GM18907 (cell line): ENCODE data around the gene FREY1.
A peak's percentile ranks its signal among the peaks of the same experiment; 100 is the strongest.

Source experiments
- ATAC-seq: cut with Tn5 transposase; IDR thresholded peaks from one replicate; pipeline ENCODE4 v1.9.1; 2021; ENCODE audit warnings: mild to moderate bottlenecking, moderate library complexity; ENCODE audit not compliant: unreplicated experiment

Gene FREY1

GRCh38 chr11:45929486-45930030, 22.5 kb upstream of the FREY1 start:
- ATAC-seq: no peak

- no peak for ATAC-seq
Measured at GRCh38 chr11:45928535-45929215, 21.6 kb upstream of the FREY1 start.

DNA sequence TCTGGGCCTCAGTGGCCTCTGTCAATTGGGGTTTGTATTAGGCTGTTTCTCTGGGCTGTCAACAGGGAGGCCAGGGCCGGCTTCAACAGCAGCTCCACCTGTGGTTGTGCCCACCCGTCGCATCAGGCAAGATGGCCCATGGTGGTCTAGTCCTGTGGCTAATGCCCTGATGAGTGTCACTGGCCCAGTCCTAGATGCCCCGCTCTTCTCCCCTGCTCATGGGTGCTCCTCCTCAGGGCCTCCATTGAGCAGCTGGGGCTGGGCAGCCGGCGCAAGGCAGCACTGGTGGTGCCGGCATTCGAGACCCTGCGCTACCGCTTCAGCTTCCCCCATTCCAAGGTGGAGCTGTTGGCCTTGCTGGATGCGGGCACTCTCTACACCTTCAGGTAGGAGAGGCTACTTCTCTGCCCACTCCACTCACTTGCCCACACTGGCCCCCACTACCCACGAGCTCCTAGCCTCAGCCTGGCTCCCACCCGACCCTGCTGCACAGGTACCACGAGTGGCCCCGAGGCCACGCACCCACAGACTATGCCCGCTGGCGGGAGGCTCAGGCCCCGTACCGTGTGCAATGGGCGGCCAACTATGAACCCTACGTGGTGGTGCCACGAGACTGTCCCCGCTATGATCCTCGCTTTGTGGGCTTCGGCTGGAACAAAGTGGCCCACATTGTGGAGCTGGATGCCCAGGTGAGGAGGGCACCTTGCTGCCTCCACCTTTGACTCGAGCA, 20.8 kb upstream of the FREY1 start:
- ATAC-seq: no peak

DNA sequence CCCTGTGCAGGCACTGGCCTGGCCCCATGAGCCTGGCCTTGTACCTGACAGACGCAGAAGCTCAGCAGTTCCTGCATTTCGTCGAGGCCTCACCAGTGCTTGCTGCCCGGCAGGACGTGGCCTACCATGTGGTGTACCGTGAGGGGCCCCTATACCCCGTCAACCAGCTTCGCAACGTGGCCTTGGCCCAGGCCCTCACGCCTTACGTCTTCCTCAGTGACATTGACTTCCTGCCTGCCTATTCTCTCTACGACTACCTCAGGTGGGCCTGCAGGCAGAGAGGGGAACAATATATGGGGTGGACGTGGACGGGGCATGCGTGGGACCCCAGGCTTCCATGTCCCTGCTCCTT, 20.2 kb upstream of the FREY1 start:
- no peak for ATAC-seq

DNA sequence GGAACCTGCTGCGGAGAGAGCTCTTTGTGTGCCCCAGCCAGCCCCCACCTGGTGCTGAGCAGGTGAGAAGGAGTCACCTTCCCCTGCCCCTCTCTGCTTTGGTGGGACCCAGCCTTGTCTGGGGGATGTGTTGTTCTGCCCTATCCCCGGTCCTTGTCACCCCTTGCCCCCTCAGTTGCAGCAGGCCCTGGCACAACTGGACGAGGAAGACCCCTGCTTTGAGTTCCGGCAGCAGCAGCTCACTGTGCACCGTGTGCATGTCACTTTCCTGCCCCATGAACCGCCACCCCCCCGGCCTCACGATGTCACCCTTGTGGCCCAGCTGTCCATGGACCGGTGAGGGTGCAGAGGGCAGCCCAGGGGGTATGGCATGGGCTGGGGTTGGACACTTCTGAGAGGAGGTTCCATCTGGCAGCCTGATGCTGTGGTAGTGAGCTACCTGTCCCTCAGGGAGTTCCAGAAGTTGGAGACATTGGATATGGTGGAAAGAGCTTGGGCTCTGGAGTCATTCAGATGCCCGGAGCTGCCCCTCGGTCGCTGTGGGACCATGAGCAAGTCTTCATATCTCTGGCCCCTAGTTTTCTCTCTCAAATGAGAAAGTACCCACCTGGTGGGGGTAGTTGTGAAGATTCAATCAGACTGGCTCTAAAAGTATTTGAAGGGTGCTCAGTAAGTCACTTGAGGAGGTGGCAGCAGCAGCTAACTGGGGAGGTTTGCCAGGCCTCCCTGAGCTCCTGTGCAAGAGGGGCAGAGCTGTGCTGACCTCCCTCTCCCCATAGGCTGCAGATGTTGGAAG, 19.7 kb upstream of the FREY1 start:
- no peak for ATAC-seq

DNA sequence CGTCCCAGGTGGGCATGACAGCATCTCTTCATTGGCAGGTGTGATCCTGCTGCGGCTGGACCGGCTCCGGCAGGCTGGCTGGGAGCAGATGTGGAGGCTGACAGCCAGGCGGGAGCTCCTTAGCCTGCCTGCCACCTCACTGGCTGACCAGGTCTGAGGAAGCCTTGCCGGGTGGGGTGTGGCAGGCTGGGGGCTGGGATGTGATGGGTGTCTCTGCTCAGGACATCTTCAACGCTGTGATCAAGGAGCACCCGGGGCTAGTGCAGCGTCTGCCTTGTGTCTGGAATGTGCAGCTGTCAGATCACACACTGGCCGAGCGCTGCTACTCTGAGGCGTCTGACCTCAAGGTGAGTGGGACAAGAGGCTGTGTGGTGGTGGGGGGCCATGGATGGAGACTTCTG, 18.9 kb upstream of the FREY1 start:
- ATAC-seq: no peak

DNA sequence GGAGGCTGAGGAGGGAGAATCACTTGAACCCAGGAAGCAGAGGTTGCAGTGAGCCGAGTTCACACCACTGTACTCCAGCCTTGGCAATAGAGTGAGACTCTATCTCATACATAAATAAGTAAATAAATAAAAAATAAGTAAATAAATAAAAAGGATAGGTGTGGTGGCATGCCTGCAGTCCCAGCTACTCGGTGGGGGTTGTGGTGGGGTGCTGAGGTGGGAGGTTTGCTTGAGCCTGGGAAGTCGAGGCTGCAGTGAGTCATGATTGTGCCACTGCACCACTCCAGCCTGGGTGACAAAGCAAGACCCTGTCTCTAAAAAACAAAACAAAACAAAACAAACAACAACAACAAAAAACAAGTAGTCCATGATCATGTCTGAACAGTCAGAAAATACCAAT, 18.5 kb upstream of the FREY1 start:
- no peak for ATAC-seq

GRCh38 chr11:45924927-45925326, 17.9 kb upstream of the FREY1 start:
- ATAC-seq: no peak

DNA sequence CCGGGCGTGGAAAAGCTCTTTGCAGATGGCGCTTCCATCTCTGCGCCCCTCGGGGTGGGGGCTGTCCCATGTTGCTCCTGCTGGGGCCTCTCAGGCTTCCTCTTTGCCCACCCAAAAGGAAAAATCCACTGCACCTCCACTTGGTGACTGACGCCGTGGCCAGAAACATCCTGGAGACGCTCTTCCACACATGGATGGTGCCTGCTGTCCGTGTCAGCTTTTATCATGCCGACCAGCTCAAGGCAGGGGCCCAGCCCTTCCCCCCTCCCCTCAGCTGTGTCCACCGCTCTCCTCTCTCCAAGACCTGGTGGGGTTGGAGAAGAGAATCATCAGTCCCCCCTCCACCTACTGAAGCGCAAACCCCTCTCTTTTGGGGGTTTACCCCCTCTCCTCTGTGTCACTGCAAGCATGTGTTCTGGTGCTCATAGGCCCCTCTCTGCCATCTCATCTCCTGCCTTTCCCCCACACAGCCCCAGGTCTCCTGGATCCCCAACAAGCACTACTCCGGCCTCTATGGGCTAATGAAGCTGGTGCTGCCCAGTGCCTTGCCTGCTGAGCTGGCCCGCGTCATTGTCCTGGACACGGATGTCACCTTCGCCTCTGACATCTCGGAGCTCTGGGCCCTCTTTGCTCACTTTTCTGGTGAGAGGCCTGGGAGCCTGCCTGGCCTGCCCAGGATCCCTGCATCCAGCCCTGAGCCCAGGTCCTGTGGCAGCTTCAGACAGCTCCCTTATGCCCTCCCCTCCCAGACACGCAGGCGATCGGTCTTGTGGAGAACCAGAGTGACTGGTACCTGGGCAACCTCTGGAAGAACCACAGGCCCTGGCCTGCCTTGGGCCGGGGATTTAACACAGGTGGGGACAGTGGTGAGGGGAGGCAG, 17.2 kb upstream of the FREY1 start:
- no peak for ATAC-seq

- no peak for ATAC-seq
Measured at GRCh38 chr11:45922425-45923082, 15.5 kb upstream of the FREY1 start, which contains the start of gene LARGE2. Gene LARGE2, plus strand, starts transcription at chr11:45922656. Its CDS starts 227 bp downstream, at chr11:45922883.

- no peak for ATAC-seq
Measured at GRCh38 chr11:45921561-45922424, 14.7 kb upstream of the FREY1 start.

- no peak for ATAC-seq
Measured at GRCh38 chr11:45920531-45921477, 13.7 kb upstream of the FREY1 start.

DNA sequence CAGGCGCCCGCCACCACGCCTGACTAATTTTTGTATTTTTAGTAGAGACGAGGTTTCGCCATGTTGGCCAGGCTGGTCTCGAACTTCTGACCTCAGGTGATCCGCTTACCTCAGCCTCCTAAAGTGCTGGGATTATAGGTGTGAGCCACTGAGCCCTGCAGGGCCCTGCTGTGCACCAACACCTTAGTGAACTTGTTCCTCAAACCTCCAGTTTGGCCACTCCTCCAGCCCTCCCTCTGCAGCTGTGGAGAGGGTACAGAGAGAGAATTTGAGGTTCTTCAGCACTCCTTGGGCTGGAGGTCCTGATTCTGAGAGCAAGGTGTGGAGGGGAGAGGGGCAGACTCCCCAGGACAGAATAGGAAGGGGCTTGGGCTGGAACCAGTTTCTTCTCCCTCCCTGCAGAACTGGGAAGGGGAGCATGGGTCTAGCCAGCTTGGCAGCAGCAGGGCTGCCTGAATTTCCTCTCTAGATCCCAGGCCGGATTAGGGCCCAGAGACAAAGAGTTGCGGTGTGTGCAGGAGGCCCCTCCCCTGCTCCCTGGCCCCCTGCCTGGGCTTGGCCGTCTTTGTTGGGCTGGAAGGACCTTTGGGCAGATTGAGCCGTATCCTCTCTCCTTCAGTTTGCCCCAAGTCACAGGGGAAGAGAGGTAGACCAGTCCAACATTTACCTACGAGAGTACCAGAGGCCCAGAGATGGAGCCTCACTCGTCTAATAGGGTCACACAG, 12.9 kb upstream of the FREY1 start:
- no peak for ATAC-seq

- no peak for ATAC-seq
Measured at GRCh38 chr11:45918962-45919675, 12.0 kb upstream of the FREY1 start.

GRCh38 chr11:45918331-45918941, 11.4 kb upstream of the FREY1 start:
- peak; percentile 38 for ATAC-seq

- ATAC-seq: peak; percentile 91
Measured at GRCh38 chr11:45917623-45918330, 10.7 kb upstream of the FREY1 start, which contains the start of gene PEX16. Gene PEX16, minus strand, starts transcription at chr11:45917877. Its CDS starts 66 bp downstream, at chr11:45917811.
